Measurements from ENCODE around the gene NUTM2E. TPM values are rescaled to one million over a fixed set of nuclear protein-coding genes. Genes with fewer than 3 reads are reported as not detected.
"Not testable (repeated sequence)": the region's sequence is repeated elsewhere in the genome, so short reads cannot be mapped to it uniquely, and the experiment has no call there.

NUTM2E gene
- total RNA-seq, 1 experiment from 2014 or later = not detected

- H3K79me2 ChIP-seq (ENCODE audit: insufficient read depth, low read length); H2AFZ ChIP-seq (ENCODE audit: low read length); H3K27ac ChIP-seq (ENCODE audit: insufficient read length, low read depth, low read length); H3K23me2 ChIP-seq (ENCODE audit: insufficient read length, low read depth, low read length, poor library complexity, severe bottlenecking); H2AK5ac ChIP-seq (ENCODE audit: insufficient read length, low read length); H3K4me3 Mint-ChIP-seq; H3K4me2 ChIP-seq (ENCODE audit: insufficient read depth, insufficient read length, low read length); H4K91ac ChIP-seq (ENCODE audit: insufficient read length, low read depth, low read length); H3K36me3 Mint-ChIP-seq (ENCODE audit: insufficient read depth in 1 of 3, low read depth in 3 of 3); H2BK120ac ChIP-seq (ENCODE audit: low read depth, low read length, poor library complexity, severe bottlenecking); H3K27me3 Mint-ChIP-seq (ENCODE audit: low read depth); DNase-seq; H3K9ac ChIP-seq (ENCODE audit: extremely low read depth, insufficient read length, low read length); H2BK20ac ChIP-seq (ENCODE audit: low read depth, low read length, poor library complexity, severe bottlenecking); H3K4me1 ChIP-seq (ENCODE audit: insufficient read depth, low read length); H4K5ac ChIP-seq (ENCODE audit: insufficient read length, low read depth, low read length); H3K4me1 Mint-ChIP-seq; H2BK12ac ChIP-seq (ENCODE audit: insufficient read length, low read depth, low read length); H2BK5ac ChIP-seq (ENCODE audit: insufficient read length, low read length); H3T11ph ChIP-seq (ENCODE audit: low read length); H3K14ac ChIP-seq (ENCODE audit: insufficient read depth, low read length); H3K27ac Mint-ChIP-seq; H2BK15ac ChIP-seq (ENCODE audit: low read depth, low read length); H3K56ac ChIP-seq (ENCODE audit: insufficient read length, low read depth, low read length); H4K20me1 ChIP-seq (ENCODE audit: control insufficient read depth, insufficient read depth, insufficient read length); H4K8ac ChIP-seq (replicated peaks; ENCODE audit: insufficient read length, low read depth, low read length); H3K18ac ChIP-seq (ENCODE audit: insufficient read length, low read depth, low read length); H3K9me3 Mint-ChIP-seq; H3K9me3 ChIP-seq (ENCODE audit: control insufficient read depth, low read depth, low read length); H3K23ac ChIP-seq (ENCODE audit: insufficient read length, low read depth, low read length); H3K27me3 ChIP-seq (ENCODE audit: insufficient read depth, low read length); H3K79me1 ChIP-seq (ENCODE audit: insufficient read depth, low read depth, low read length, poor library complexity, severe bottlenecking); H3K4ac ChIP-seq (ENCODE audit: low read depth, low read length): not testable (repeated sequence)
- WGBS (ENCODE audit: extremely low coverage, insufficient read length, low lambda C conversion rate) = no CpG with 5 or more reads among the region's 4 CpGs
Observed at GRCh38 chr10:79871729-79872128, 45.2 kb downstream of the NUTM2E start.

Other genes starting within 250 kb of the NUTM2E start
- gene SFTPA1, start 215.8 kb upstream of the NUTM2E start, total RNA-seq (2021) = not detected in 2 replicates
- gene NUTM2B, start 123.5 kb upstream of the NUTM2E start, total RNA-seq (2021) = 0.07 and 0.46 TPM in 2 replicates
- 0.18 and 0.24 TPM in 2 replicates for gene SFTPD, start 122.4 kb downstream of the NUTM2E start, total RNA-seq (2021)